ENCODE results near the gene GLT8D2.

The GLT8D2 gene

DNA sequence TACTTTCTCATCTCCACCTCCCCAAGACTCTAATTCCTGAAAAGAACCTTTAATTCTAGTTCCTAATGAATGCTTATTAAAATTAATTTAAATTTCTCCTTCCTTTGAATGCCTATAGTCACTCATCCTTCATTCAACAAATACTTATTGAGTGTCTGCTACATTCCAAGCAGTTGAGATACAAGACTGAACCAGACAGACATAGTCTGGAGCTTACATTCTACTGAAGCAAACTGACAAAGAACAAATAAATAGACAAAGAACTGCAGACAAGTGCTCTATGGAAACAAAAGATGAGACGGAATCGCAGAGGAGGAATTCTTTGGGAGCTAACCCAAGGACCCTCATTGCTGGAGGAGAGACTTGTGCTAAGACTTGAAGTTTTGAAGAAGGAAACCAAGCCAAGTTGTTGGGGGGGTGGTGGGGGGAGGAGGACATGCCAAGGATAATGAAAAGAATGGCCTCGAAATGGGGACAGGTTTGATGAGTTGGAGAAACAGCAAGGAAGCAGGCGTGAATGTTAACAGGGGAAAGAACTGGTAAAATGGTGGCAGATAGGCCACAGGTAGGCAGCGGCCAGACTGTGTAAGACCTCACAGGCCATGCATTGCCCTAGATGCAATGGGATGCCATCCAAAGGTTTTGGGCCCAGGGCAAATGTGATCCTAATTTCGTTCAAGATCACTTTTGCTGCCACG, 94.0 kb downstream of the GLT8D2 start:
- peak in 1 of 56 donors; percentile 8 for DNase-seq

DNA sequence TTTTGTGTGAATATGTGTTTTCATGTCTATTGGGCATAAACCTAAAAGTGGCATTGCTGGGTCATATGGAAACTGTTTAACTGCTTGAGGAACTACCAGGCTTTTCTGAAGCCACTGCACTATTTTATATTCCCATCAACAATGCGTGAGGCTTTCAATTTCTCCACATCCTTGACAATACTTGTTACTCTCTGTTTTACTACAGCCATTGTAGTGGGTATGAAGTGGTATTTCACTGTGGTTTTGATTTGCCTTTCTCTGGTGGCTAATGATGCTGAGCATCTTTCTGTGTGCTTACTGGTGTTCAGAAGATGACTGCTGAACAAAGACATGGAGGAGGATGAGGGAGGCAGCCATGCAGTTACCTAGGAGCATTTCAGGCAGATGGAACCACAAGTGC, 97.5 kb downstream of the GLT8D2 start:
- DNase-seq: no peak

- DNase-seq: no peak
These were observed 101.1 kb downstream of the GLT8D2 start for GRCh38 chr12:103948746-103949406.

DNA sequence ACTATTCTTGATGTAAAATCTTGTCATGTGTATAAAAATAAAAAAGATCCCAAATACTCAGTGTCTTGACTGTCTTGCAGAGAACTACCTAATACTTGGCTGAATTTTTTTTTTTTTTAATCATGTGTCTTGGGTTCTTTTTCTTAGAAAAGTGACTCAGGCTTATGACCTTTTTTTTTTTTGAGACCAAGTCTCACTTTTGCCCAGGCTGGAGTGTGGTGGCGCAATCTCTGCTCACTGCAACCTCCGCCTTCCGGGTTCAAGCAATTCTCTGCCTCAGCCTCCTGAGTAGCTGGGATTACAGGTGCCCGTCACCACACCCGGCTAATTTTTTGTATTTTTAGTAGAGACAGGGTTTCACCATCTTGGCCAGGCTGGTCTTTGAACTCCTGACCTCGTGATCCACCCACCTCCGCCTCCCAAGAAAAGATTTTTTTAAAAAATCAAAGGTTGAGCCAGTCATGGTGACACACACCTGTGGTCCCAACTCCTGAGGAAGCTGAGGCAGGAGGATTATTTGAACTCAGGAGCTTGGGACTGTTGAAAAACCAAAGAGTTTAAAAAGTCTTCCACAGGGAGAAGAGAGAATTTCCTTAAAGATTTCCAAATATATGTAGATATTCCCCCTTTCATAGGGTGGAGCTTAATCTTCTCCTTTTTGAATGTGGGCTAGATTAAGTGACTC, 102.0 kb downstream of the GLT8D2 start:
- DNase-seq: no peak

DNA sequence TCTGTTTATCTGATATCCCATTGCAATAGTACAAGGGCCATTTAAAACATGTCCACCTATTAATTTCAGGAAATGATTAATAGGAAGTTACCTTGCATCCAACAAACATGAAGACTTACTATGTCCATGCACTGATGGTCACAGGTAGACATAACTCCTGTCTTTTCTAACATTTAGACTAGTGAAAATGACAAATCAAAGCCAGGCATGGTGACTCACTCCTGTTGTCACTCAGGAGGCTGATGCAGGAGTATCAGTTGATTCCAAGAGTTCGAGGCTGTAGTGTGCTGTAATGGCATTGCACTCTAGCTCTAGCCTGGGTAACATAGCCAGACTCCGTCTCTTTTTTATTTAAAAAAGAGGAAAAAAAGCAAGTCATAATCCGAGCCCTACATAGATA, 105.0 kb downstream of the GLT8D2 start:
- no peak for DNase-seq

Measured in nucleus accumbens (tissue), 56 donors.